ENCODE results near the gene DNAJC6. TPM values are rescaled to one million over a fixed set of nuclear protein-coding genes. Genes with fewer than 3 reads are reported as not detected.

DNAJC6 gene
- polyA plus RNA-seq, 2 of the 4 experiments (the other 2 are of a cell fraction), result 3.0 to 5.0 TPM

DNA sequence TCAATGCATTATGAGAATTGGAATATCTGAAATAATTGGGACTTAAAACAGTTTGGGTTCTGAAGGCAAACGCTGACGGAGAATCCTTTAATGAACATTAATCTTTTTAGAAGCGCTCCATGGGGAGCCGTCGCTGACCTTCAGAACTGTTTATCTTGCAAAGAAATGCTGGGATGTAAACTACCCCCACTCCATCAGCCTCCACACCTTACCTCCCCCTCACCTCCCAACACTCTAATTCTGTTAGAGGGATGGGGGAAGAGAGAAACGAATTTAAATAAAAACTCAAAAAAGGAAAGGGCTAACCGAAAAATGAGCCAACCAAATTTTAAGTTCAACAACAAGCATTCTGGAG, 44.1 kb upstream of the DNAJC6 start:
- CTCF ChIA-PET, result no interaction called here
- POLR2A ChIA-PET, result no interaction called here
- Histone ChIP-seq H3K4me2 (no peak overlapping the region; the same call in 2 of the 3 replicates), H3K9me3 (no peaks in the 10 kb centered on the region), H3K27ac (no peak overlapping the region), H3K4me3 (no peak overlapping the region), H3K4me1 (peaks cover 17% of the 10 kb centered on the region; the same call in 2 of the 3 replicates)
- DNase-seq (ENCODE audit: low read depth in 1 of 2, low spot score in 1 of 2) (no peak), FAIRE-seq (no peak), ATAC-seq (no peak)
- TF ChIP-seq NR3C1 (IDR thresholded peaks at IDR 0.05) (no peak), JUNB (IDR thresholded peaks at IDR 0.05) (no peak), ZFP36 (IDR thresholded peaks at IDR 0.05; ENCODE audit: borderline replicate concordance, partially characterized antibody) (no peak), MAZ (IDR thresholded peaks at IDR 0.05; ENCODE audit: borderline replicate concordance, low read depth, low read length) (no peak), TFCP2L1 (CRISPR knock-in tag; IDR thresholded peaks at IDR 0.05) (no peak), RFX5 (IDR thresholded peaks at IDR 0.05) (no peak), CBX8 (IDR thresholded peaks at IDR 0.05) (no peak), MYC (IDR thresholded peaks at IDR 0.05; ENCODE audit: borderline replicate concordance, low read length) (no peak), ESRRA (IDR thresholded peaks at IDR 0.05; ENCODE audit: borderline replicate concordance, low read length) (no peak), RARB (CRISPR knock-in tag; IDR thresholded peaks at IDR 0.05) (no peak), FOXS1 (CRISPR knock-in tag; IDR thresholded peaks at IDR 0.05) (no peak)
- TF ChIP-seq, protein P1, sequence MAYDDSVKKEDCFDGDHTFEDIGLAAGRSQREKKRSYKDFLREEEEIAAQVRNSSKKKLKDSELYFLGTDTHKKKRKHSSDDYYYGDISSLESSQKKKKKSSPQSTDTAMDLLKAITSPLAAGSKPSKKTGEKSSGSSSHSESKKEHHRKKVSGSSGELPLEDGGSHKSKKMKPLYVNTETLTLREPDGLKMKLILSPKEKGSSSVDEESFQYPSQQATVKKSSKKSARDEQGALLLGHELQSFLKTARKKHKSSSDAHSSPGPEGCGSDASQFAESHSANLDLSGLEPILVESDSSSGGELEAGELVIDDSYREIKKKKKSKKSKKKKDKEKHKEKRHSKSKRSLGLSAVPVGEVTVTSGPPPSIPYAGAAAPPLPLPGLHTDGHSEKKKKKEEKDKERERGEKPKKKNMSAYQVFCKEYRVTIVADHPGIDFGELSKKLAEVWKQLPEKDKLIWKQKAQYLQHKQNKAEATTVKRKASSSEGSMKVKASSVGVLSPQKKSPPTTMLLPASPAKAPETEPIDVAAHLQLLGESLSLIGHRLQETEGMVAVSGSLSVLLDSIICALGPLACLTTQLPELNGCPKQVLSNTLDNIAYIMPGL (CRISPR knock-in tag; IDR thresholded peaks at IDR 0.05; ENCODE audit: borderline replicate concordance), result no peak
- TF ChIP-seq, protein P2, sequence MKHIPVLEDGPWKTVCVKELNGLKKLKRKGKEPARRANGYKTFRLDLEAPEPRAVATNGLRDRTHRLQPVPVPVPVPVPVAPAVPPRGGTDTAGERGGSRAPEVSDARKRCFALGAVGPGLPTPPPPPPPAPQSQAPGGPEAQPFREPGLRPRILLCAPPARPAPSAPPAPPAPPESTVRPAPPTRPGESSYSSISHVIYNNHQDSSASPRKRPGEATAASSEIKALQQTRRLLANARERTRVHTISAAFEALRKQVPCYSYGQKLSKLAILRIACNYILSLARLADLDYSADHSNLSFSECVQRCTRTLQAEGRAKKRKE (CRISPR knock-in tag; IDR thresholded peaks at IDR 0.05; ENCODE audit: low read depth), result no peak
- WGBS (ENCODE audit: missing lambda C conversion rate), result 91% methylated on average over 7 of the region's 7 CpGs

DNA sequence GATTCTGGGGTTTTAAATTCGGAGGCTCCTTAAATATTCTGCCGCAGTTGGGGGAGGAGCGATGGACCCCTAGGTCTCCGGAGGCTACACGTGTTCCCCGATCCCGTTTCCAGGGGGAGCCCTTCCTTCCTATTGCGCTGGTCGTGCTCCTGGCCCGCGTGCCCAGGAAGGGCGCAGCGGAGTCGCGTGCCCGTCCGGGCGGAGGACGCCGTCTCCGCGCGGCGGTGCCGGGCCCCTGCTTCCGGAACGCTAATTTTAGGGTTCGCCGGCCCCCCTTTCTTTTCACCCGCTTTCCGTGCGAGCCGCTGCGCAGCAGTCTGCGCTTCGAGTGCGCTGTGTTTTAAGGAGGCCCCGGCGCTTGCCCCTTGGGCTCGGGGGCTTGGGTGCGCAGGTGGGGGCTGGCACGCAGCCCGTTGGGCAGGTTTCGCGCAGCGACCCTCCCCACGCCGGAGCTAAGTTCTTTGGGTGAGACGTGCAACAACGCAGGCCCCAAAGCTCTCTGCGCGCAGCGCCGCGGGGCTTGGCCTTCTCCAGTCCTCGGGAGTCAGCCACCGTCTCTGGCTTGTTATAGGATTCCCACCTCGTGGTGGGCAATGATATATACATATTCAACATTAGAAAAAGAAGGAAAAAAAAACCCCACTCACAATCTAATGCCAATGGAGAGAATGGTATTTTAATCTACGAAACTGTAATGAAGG, 43.5 kb upstream of the DNAJC6 start:
- WGBS (ENCODE audit: missing lambda C conversion rate), result 94% methylated on average over 52 of the region's 59 CpGs
- TF ChIP-seq JUN (IDR thresholded peaks at IDR 0.05) (no peak), FOSB (CRISPR knock-in tag; IDR thresholded peaks at IDR 0.05) (no peak), HEYL (CRISPR knock-in tag; IDR thresholded peaks at IDR 0.05) (no peak), TP53 (CRISPR knock-in tag; IDR thresholded peaks at IDR 0.05) (no peak), RAD21 (conservative IDR thresholded peaks at IDR 0.05 in 1 of 2, IDR thresholded peaks at IDR 0.05 in 1 of 2) (no peak), NPAS2 (CRISPR knock-in tag; IDR thresholded peaks at IDR 0.05; ENCODE audit: borderline replicate concordance) (no peak), CEBPB (IDR thresholded peaks at IDR 0.05) (no peak), ZFP36 (IDR thresholded peaks at IDR 0.05; ENCODE audit: borderline replicate concordance, partially characterized antibody) (no peak), RCOR1 (IDR thresholded peaks at IDR 0.05; ENCODE audit: low read depth, low read length) (no peak), NFE2L2 (conservative IDR thresholded peaks at IDR 0.05; ENCODE audit: low read length) (no peak), PHF8 (IDR thresholded peaks at IDR 0.05; ENCODE audit: borderline replicate concordance, low read depth) (no peak), MAFK (IDR thresholded peaks at IDR 0.05; ENCODE audit: partially characterized antibody) (no peak), CHD4 (IDR thresholded peaks at IDR 0.05; ENCODE audit: borderline replicate concordance) (no peak), EHF (CRISPR knock-in tag; IDR thresholded peaks at IDR 0.05) (no peak), RNF2 (IDR thresholded peaks at IDR 0.05; ENCODE audit: borderline replicate concordance, low read depth) (no peak)
- TF ChIP-seq, protein P3, sequence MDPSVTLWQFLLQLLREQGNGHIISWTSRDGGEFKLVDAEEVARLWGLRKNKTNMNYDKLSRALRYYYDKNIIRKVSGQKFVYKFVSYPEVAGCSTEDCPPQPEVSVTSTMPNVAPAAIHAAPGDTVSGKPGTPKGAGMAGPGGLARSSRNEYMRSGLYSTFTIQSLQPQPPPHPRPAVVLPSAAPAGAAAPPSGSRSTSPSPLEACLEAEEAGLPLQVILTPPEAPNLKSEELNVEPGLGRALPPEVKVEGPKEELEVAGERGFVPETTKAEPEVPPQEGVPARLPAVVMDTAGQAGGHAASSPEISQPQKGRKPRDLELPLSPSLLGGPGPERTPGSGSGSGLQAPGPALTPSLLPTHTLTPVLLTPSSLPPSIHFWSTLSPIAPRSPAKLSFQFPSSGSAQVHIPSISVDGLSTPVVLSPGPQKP (IDR thresholded peaks at IDR 0.05; ENCODE audit: low read depth, low read length), result no peak
- TF ChIP-seq, protein P2 (CRISPR knock-in tag; IDR thresholded peaks at IDR 0.05; ENCODE audit: low read depth), result no peak
- TF ChIP-seq, protein P4, sequence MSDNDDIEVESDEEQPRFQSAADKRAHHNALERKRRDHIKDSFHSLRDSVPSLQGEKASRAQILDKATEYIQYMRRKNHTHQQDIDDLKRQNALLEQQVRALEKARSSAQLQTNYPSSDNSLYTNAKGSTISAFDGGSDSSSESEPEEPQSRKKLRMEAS (IDR thresholded peaks at IDR 0.05), result no peak
- TF ChIP-seq, protein P1 (CRISPR knock-in tag; IDR thresholded peaks at IDR 0.05; ENCODE audit: borderline replicate concordance), result no peak
- CTCF ChIA-PET, result no interaction called here
- no peak overlapping the region for H3K4me2 ChIP-seq
- no peak overlapping the region for H3K4me3 ChIP-seq
- DNase-seq (ENCODE audit: low read depth in 1 of 2, low spot score in 1 of 2), result no peak
- no peak overlapping the region for H3K27ac ChIP-seq
- peaks cover 14% of the 10 kb centered on the region; the same call in 2 of the 3 replicates for H3K4me1 ChIP-seq
- POLR2A ChIA-PET, result no interaction called here
- no peak for FAIRE-seq
- no peak for ATAC-seq
- no peaks in the 10 kb centered on the region for H3K9me3 ChIP-seq

All from A549 (cell line).